NCI-H1930 (cell line): ENCODE results near the gene RPL39L.
A peak's percentile ranks its signal among the peaks of the same experiment; 100 is the strongest.
"Not testable (repeated sequence)": the region's sequence is repeated elsewhere in the genome, so short reads cannot be mapped to it uniquely, and the experiment has no call there.

Experiments
- DNase-seq, 2 experiments: peaks; one replicate each; lab custom pipeline; 2025; lab: John Stamatoyannopoulos, UW

The RPL39L gene

DNA sequence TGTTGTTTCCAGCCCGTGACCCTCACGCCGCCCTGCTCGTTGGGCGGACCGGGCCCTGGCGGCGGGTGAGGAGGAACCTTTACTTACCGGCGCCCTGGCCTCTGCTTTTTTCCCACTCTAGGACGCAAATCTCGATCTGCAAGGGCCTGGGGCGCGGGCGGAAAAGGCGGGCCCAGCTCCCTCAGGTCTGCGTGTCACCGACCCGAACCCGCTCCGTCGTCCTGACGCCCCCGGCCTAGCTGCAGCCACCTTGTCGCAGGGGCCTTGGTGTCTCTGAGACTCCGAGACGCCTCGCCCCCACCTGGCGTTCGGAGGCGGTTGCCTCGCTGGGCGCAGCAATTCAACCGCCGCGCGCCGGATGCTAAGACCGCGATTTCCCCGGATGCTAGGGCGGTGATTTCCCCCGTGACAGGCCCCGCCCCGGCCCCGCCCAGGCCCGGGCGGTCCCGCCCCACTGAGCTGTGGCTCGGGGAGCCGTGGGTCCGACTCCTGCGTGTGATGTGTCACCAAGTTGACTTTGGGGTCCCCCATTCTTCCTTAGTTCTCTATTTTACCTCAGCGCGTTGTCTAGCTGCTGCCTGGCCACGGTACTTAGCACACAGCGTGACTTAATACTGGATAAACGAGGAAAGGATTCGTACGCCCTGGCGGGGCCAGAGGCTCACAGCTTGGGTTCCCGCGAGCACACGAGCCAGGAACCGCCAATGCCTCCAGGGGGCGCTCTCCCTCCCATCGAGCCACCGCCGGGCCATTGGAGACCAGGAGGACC, at the start of gene RPL39L:
Gene RPL39L (minus strand): TSS at position 371 of the 769 bp plus-strand sequence. CDS start 18,196 bp downstream, outside the sequence.
- peak; percentile 91 to 92 for DNase-seq

GRCh38 chr3:187188931-187189330, 49.6 kb upstream of the RPL39L start:
- DNase-seq, result no peak

- DNase-seq, result no peak
Observed at GRCh38 chr3:187186801-187187421, 47.6 kb upstream of the RPL39L start.

DNA sequence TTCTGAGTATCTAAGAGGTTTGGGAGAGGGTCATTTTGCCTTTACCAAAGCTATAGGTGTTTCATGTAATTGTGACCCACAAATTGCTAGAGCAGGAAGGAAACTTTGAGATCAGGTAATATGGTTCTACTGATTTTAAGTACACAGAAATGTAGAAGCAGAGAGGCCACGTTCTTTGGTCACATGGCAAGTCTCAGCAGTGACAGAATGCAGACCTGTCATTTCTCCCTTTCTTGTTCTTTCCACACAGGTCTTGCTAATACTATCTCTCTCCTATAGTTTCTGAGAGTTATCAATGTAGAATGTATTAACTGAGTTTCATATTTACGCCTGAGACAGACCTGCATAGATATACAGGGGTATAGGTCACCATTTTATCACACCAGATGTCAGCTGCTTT, 47.1 kb upstream of the RPL39L start:
- no peak for DNase-seq

DNA sequence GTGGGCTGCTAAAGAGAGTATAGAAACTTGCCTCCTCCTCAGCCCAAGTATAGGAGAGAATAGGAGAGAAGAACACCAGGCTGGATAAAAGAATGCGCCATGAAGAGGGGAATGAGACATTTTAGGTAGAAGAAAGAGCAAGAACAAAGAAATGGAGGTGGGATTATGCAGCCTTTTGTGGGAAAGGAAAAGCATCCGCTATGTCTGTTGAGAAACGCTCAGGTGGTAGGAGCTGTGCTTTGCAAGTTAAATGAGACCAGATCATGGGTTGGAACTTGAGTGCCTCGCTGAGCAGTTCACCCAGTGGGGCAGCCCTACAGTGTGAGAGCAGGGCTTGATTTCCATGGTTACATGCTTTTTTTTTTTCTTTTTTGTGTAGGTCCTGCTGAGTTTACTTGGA, 46.5 kb upstream of the RPL39L start:
- no peak for DNase-seq

- DNase-seq, result no peak
Observed at GRCh38 chr3:187183903-187184302, 44.6 kb upstream of the RPL39L start.

DNA sequence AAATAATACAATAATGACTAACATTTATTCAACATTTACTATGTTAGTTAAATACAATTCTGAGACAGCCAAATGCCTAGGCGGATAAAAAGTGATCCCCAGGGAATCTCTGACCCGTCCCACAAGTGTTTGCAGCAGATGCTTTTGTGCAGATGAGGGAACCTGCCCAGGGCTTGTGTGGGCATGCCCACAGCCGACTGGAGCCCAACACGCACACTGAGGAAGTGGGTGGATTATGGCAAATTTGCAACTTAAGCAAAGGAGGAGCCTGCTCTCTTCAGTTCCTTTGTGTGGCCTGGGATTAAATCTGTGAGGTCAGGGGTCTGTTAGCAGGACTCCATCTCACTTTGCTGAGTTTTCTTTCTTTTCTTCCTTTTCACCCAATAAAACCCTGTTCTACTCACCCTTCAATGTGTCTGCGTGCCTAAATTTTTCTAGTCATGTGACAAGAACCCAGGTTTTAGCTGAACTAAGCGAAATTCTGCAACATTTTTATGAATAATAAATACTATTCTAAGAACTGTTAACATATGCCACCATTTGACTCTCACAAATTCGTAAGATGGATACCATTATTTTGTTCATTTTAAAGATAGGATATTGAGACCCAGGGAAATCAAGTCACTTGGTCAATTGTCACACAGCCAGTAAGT, 44.0 kb upstream of the RPL39L start:
- no peak for DNase-seq

- DNase-seq, result no peak
Observed at GRCh38 chr3:187181454-187182170, 42.3 kb upstream of the RPL39L start.

DNA sequence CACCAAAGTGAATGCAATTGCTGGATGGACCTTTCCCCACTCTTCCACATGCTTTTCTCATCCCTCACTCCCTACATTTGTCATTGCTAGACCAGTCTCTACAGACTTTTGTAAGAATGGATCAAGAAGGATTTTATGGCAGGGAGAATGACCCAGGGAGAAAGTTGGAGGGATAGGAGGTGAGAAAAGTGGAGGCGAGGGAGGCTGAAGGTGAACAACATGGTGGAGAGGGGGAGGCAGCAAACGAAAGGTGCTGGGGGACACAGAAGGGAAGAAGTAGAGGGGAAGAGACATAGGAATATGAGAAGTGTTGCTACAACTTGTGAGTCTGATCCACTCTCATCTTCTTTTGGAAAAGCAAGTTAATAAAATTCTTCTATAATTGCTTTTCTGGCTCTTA, 33.6 kb upstream of the RPL39L start:
- DNase-seq, result no peak

DNA sequence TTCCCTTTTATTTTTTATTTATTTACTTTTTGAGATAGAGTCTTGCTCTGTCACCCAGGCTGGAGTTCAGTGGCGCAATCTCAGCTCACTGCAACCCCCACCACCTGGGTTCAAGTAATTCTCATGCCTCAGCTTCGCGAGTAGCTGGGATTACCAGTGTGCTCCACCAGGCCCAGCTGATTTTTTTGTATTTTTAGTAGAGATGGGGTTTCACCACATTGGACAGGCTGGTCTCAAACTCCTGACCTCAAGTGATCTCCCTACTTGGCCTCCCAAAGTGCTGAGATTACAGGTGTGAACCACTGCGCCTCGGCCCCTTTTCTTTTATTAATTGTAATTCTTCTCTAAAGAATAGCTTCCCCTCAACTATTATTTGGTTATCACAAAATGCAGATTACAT, 31.6 kb upstream of the RPL39L start:
- not testable (repeated sequence) for DNase-seq

GRCh38 chr3:187169231-187169960, 30.1 kb upstream of the RPL39L start:
- DNase-seq, result no peak

GRCh38 chr3:187167777-187168176, 28.5 kb upstream of the RPL39L start:
- DNase-seq, result no peak

DNA sequence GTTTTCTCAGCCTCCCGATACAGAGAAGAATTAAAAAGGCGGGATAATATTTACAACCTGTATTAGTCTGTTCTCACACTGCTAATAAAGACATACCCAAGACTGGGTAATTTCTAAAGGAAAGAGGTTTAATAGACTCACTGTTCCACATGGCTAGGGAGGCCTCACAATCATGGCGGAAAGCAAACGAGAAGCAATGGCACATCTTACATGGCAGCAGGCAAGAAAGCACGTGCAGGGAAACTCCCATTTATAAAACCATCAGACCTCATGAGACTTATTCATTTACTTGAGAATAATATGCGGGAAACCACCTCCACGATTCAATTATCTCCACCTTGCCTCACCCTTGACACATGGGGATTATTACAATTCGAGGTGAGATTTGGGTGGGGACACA, 27.5 kb upstream of the RPL39L start:
- DNase-seq, result no peak

GRCh38 chr3:187165144-187165543, 25.8 kb upstream of the RPL39L start:
- DNase-seq, result peak; percentile 48 to 55

- DNase-seq, result no peak
Observed at GRCh38 chr3:187162265-187162953, 23.1 kb upstream of the RPL39L start.

DNA sequence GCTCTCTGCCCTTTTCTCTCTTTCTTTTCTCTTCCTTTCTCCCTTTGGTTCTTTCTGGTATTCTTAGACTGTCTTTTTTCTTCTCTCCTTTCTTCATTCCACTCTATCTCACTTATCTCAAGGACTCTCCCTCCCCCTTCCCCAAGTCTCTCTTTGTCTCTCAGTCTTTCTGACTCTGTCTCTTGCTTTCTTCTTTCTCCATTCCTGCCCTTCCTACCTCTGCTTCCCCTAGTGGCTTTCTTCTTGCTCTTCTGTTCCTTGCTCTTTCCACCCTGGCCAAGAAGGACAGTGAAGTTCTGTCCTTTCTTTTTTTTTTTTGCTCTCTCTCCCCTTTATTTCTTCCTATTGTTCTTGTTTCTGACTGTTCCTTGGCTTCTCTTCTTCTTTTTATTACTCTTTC, 22.3 kb upstream of the RPL39L start:
- DNase-seq, result no peak

DNA sequence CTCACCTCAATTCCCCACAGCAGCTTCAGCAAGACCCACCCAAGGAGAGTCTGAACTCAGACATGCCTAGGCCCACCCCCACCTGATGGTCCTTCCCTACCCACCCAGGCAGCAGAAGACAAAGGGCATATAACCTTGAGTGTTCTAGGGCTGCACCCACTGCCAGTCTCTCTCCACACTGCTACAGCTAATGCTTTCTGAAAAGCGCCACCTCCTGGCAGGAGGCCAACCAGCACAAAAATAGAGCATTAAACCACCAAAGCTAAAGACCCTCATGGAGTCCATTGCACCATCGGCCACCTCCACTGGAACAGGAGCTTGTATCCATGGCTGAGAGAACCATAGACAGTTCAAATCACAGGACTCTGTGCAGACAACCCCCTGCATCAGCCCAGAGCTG, 11.3 kb upstream of the RPL39L start:
- peak in 1 of 2 experiments; percentile 4 for DNase-seq

DNA sequence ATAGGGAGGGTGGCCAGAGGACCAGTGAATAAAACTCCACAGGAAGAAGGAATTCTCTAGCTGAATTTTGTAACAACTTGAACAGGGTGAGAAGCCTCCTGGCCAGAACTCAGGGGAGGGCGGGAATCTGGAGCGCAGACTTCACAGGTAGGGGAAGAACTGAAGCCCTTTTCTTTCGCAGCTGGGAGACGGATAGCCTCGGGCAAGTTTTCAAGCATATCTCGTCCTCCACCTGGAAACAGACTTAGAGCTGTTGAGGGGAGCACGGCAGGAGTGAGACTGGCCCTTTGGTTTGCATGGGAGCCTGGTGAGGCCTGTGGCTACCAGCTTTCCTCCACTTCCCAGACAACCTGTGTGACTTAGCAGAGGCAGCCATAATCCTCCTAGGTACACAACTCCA, 10.9 kb upstream of the RPL39L start:
- DNase-seq, result no peak

DNA sequence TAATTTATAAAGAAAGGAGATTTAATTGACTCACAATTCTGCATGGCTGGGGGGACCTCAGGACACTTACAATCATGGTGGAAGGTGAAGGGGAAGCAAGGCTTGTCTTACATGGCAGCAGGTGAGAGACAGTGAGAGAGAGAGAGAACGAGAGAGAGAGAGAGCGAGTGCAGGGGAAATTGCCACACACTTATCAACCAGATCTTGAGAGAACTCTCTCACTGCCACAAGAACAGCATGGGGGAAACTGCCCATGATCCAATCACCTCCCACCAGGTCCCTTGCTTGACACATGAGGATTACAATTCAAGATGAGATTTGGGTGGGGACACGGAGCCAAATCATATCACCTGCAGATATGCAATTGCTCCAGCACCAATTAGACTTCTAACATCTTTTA, 7.1 kb upstream of the RPL39L start:
- no peak for DNase-seq

DNA sequence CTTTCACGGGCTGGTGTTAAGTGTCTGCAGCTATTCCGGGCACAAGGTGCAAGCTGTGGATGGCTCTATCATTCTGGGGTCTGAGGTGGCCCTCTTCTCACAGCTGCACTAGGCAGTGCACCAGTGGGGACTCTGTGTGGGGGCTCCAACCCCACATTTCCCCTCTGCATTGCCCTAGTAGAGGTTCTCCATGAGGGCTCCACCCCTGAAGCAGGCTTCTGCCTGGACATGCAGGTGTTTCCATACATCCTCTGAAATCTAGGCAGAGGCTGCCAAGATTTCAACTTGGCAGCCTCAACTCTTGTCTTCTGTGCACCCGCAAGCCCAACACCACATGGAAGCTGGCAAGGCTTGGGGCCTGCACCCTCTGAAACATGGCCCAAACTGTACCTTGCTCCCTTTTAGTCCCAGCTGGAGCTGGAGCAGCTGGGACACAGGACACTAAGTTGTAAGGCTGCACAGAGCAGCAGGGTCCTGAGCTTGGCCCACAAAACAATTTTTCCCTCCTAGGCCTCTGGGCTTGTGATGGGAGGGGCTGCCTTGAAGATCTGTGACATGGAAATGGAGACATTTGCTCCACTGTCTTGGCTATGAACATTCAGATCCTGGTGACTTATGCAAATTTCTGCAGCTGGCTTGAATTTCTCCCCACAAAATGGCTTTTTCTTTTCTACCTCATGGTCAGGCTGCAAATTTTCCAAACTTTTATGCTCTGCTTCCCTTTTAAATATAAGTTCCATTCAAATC, 6.0 kb upstream of the RPL39L start:
- no peak for DNase-seq

DNA sequence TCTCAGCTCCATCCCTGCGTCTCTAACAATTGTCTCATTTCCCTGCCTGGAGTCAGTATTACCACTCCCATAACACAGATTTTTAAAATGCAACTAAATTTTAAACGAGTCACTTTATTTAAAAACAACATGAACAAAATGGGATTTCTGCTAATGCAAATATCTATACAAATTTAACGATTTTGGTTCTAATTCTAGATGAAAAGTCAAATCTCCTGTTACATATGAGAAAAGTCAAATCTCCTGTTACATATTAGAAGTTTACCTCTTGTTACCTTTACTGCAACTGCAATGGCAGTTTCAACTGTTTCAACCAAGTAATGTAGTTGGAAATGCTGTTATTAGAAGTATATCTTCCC, 578 bp upstream of the RPL39L start:
- no peak for DNase-seq
